Kidney (tissue), 14 donors: ENCODE data around the gene WNK3. TPM values are rescaled to one million over a fixed set of nuclear protein-coding genes. Genes with fewer than 3 reads are reported as not detected.

Experiments used
- DNase-seq, 5 donors: peaks; one replicate each; pipeline ENCODE4 v3.0.0-alpha.2; 2013 to 2020
- FAIRE-seq: peaks from 2 replicates; lab custom pipeline; 2012; peaks lifted over from hg19 to GRCh38; lab: Jason Lieb, UNC
- H3K27ac ChIP-seq, 2 donors: one replicate each; pipeline ENCODE4 v1.7.0; 2013; ENCODE audit warnings: low read depth in 2 of 2, low read length in 2 of 2, inconsistent platforms in 1 of 2
- H3K27me3 ChIP-seq: one replicate; pipeline ENCODE4 v1.7.1; 2013; ENCODE audit warnings: low read length, inconsistent platforms; ENCODE audit not compliant: control insufficient read depth, insufficient read depth
- H3K36me3 ChIP-seq, 3 donors: one replicate each; pipeline versions ENCODE4 v1.7.0 to v1.7.1; 2013; ENCODE audit warnings: low read length in 3 of 3, control low read depth in 1 of 3, inconsistent platforms in 1 of 3; ENCODE audit not compliant: insufficient read depth in 3 of 3, control insufficient read depth in 2 of 3
- H3K4me1 ChIP-seq, 3 donors: one replicate each; pipeline versions ENCODE4 v1.7.0 to v1.7.1; 2013; ENCODE audit warnings: low read length in 3 of 3, inconsistent platforms in 1 of 3, low read depth in 1 of 3; ENCODE audit not compliant: control insufficient read depth in 2 of 3, insufficient read depth in 2 of 3
- H3K4me3 ChIP-seq, 3 donors: one replicate each; pipeline versions ENCODE4 v1.7.0 to v1.8.1; 2013; ENCODE audit warnings: low read length in 3 of 3, control low read depth in 1 of 3, inconsistent platforms in 1 of 3
- H3K9ac ChIP-seq, 3 donors: one replicate each; pipeline versions ENCODE4 v1.7.0 to v1.7.1; 2013; ENCODE audit warnings: low read length in 3 of 3, control low read depth in 1 of 3, inconsistent platforms in 1 of 3
- H3K9me3 ChIP-seq, 3 donors: one replicate each; pipeline versions ENCODE4 v1.7.0 to v1.7.1; 2013; ENCODE audit warnings: low read length in 3 of 3, control low read depth in 1 of 3, inconsistent platforms in 1 of 3; ENCODE audit not compliant: control insufficient read depth in 2 of 3, insufficient read depth in 1 of 3
- intact Hi-C: fragments of 100-400 bp; cut with DNase I; formaldehyde crosslinking; loops from one replicate; pipeline ENCODE4 v1.11.1; 2022
- polyA plus RNA-seq: library from polyadenylated mRNA; stranded (reverse); fragments of 350-450 nt; fragmentation: Illumina TruSeq; extraction: RNeasy Lipid Tissue Mini Kit (QIAGEN cat#74804); gene quantifications from one replicate; pipeline ENCODE4 v1.2.3, GENCODE V29; 2014; ENCODE audit warnings: low read depth, low replicate concordance; ENCODE audit not compliant: insufficient read depth
- total RNA-seq: library from RNA; stranded (reverse); fragmentation: NEBNext Ultra II Directional; extraction: Animal tissue kit (Norgen Biotek cat#: 25700); gene quantifications from one replicate; pipeline ENCODE4 v1.2.1, GENCODE V29; 2021
- TF ChIP-seq, protein P1 (sequence below): IDR thresholded peaks from 3 replicates; pipeline ENCODE4 v1.5.1; 2012; ENCODE audit warnings: mild to moderate bottlenecking, moderate library complexity, borderline replicate concordance; ENCODE audit not compliant: insufficient read depth; ENCODE audit errors: extremely low read depth
- donor health status: control.
- donor health status: control.
- donor health status: control.
- donor health status: control.
- donor health status: control.
- donor health status: DM: yes; HTN: yes; CAD: no.
- donor health status: Normal renal cell carcinoma (clear cell type).

The WNK3 gene
- total and polyA plus RNA-seq, 2 donors from 2014 or later, result 0.75 to 5.6 TPM

GRCh38 chrX:54238588-54238987 lies 119.3 kb downstream of the WNK3 start:
- H3K9me3 ChIP-seq, result no peaks in the 10 kb centered on the region
- peak; percentile 51 for FAIRE-seq
- H3K4me1 ChIP-seq, result no peaks in the 10 kb centered on the region
- H3K36me3 ChIP-seq, result no peaks in the 10 kb centered on the region
- TF ChIP-seq, protein P1, sequence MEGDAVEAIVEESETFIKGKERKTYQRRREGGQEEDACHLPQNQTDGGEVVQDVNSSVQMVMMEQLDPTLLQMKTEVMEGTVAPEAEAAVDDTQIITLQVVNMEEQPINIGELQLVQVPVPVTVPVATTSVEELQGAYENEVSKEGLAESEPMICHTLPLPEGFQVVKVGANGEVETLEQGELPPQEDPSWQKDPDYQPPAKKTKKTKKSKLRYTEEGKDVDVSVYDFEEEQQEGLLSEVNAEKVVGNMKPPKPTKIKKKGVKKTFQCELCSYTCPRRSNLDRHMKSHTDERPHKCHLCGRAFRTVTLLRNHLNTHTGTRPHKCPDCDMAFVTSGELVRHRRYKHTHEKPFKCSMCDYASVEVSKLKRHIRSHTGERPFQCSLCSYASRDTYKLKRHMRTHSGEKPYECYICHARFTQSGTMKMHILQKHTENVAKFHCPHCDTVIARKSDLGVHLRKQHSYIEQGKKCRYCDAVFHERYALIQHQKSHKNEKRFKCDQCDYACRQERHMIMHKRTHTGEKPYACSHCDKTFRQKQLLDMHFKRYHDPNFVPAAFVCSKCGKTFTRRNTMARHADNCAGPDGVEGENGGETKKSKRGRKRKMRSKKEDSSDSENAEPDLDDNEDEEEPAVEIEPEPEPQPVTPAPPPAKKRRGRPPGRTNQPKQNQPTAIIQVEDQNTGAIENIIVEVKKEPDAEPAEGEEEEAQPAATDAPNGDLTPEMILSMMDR, result no peak
- no peak overlapping the region for H3K9ac ChIP-seq
- no peaks in the 10 kb centered on the region for H3K27me3 ChIP-seq
- H3K27ac ChIP-seq, result no peak overlapping the region
- DNase-seq, result no peak
- no peak overlapping the region for H3K4me3 ChIP-seq
- intact Hi-C loops, result no loop called here

GRCh38 chrX:54237014-54237413 lies 120.8 kb downstream of the WNK3 start:
- intact Hi-C loops, result no loop called here
- DNase-seq (no peak), FAIRE-seq (no peak)
- Histone ChIP-seq H3K27ac (no peak overlapping the region), H3K4me3 (no peak overlapping the region), H3K9me3 (no peaks in the 10 kb centered on the region), H3K9ac (no peak overlapping the region), H3K36me3 (no peaks in the 10 kb centered on the region), H3K4me1 (no peaks in the 10 kb centered on the region), H3K27me3 (no peaks in the 10 kb centered on the region)
- TF ChIP-seq, protein P1, result no peak

DNA sequence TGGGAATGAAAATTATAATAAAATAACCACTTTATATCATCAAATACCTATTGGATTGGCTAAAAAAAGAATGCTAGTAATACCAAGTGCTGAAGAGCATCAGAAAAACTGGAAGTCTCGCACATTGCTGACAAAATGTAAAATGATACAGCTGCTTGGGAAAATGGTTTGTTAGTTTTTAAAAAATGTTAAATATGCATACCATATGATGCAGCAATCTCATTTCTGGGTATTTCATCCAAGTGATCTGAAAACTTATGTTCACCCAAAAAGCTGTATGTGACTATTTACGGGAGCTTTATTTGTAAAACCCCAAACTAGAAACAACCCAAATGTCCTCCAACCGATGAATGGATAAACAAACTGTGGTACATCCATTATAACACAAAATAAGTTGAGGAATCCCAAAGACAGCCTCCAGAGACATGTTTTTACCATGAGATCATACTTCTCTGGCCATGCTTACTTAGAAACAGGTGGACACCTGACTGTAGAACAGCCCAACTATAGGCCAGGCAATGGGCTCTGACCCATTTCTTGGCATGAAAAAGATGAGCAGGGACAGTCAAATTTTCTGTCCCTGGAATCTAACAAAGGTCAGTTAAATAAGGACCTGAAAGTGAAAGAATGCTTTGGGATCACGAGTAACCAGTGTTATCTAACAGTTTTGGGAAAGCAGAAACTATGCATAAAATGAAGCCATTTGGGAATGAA lies 127.3 kb downstream of the WNK3 start:
- FAIRE-seq (no peak), DNase-seq (peak in 1 of 5 donors; percentile 1)
- Histone ChIP-seq H3K4me3 (no peak overlapping the region), H3K27ac (no peak overlapping the region), H3K4me1 (no peaks in the 10 kb centered on the region), H3K9me3 (no peaks in the 10 kb centered on the region), H3K36me3 (no peaks in the 10 kb centered on the region), H3K27me3 (no peaks in the 10 kb centered on the region), H3K9ac (no peak overlapping the region)
- intact Hi-C loops, result no loop called here
- TF ChIP-seq, protein P1, result no peak
